H1 (cell line): ENCODE measurements around the gene ABHD6. TPM values are rescaled to one million over a fixed set of nuclear protein-coding genes. Genes with fewer than 3 reads are reported as not detected.

Experiments
- CTCF ChIA-PET: fragments of 300-600 bp; sonication (Branson Sonifier 250); formaldehyde crosslinking; loops from one replicate; lab custom pipeline; 2021; ENCODE audit not compliant: partially characterized antibody; lab: Charles Lee
- POLR2A ChIA-PET: fragments of 300-600 bp; sonication (Branson Sonifier 250); formaldehyde crosslinking; loops from one replicate; lab custom pipeline; 2021; ENCODE audit warnings: inconsistent platforms; ENCODE audit not compliant: partially characterized antibody; lab: Charles Lee
- DNase-seq, 2 experiments: peaks; one replicate each; pipeline versions ENCODE4 v3.0.0 to v3.0.0-alpha.2; 2010 to 2022; ENCODE audit warnings: low spot score in 2 of 2, low read depth in 1 of 2, mixed read lengths in 1 of 2
- FAIRE-seq: peaks from 2 replicates; lab custom pipeline; 2011; peaks lifted over from hg19 to GRCh38; lab: Jason Lieb, UNC
- H2AFZ ChIP-seq: 2 replicates; pipeline ENCODE4 v1.8.1; 2012; ENCODE audit warnings: low read length, inconsistent platforms
- H2AK5ac ChIP-seq: 2 replicates; pipeline ENCODE4 v1.6.1; 2013; ENCODE audit warnings: low read depth, low read length
- H2BK120ac ChIP-seq: replicated peaks from 2 replicates; pipeline ENCODE3; 2013; ENCODE audit warnings: low read depth, low read length, inconsistent platforms
- H2BK12ac ChIP-seq: 2 replicates; pipeline ENCODE4 v1.6.1; 2013; ENCODE audit warnings: low read depth, low read length
- H2BK15ac ChIP-seq: 2 replicates; pipeline ENCODE4 v1.6.1; 2013; ENCODE audit warnings: low read length
- H2BK20ac ChIP-seq: 2 replicates; pipeline ENCODE4 v1.6.1; 2013; ENCODE audit warnings: low read length
- H2BK5ac ChIP-seq: 2 replicates; pipeline ENCODE4 v1.6.1; 2013; ENCODE audit warnings: low read depth, low read length
- H3K14ac ChIP-seq: 2 replicates; pipeline ENCODE4 v1.6.1; 2013; ENCODE audit warnings: inconsistent platforms; ENCODE audit not compliant: insufficient read length
- H3K18ac ChIP-seq: 2 replicates; pipeline ENCODE4 v1.6.1; 2013; ENCODE audit warnings: low read length; ENCODE audit errors: extremely low read depth
- H3K23ac ChIP-seq: 2 replicates; pipeline ENCODE4 v1.6.1; 2013; ENCODE audit warnings: inconsistent platforms; ENCODE audit not compliant: insufficient read length
- H3K23me2 ChIP-seq: 2 replicates; pipeline ENCODE4 v1.6.1; 2013; ENCODE audit warnings: low read depth, low read length
- H3K27ac ChIP-seq: 2 replicates; pipeline ENCODE4 v1.6.1; 2011; ENCODE audit warnings: low read depth, low read length, inconsistent platforms
- H3K27me3 ChIP-seq, 4 experiments: replicated peaks in 1 of 4; 1 replicate in 1 of 4; 2 replicates in 3 of 4; pipeline versions ENCODE4 v1.6.1 to v1.8.1; 2011 to 2013; ENCODE audit warnings: low read length in 3 of 4, mild to moderate bottlenecking in 3 of 4, inconsistent platforms in 2 of 4, mixed read lengths in 2 of 4, moderate library complexity in 1 of 4; ENCODE audit not compliant: control insufficient read depth in 3 of 4, insufficient read depth in 3 of 4; ENCODE audit errors: extremely low read depth in 1 of 4
- H3K36me3 ChIP-seq, 4 experiments: 2 replicates each; pipeline versions ENCODE4 v1.6.1 to v1.8.1; 2011 to 2013; ENCODE audit warnings: mild to moderate bottlenecking in 4 of 4, low read length in 3 of 4, moderate library complexity in 2 of 4, control low read depth in 1 of 4, inconsistent platforms in 1 of 4; ENCODE audit not compliant: insufficient read depth in 4 of 4, control insufficient read depth in 2 of 4
- H3K4ac ChIP-seq: replicated peaks from 2 replicates; pipeline ENCODE3; 2013; ENCODE audit warnings: low read length, low read depth, mixed read lengths, inconsistent platforms; ENCODE audit not compliant: insufficient read length
- H3K4me1 ChIP-seq, 4 experiments: replicated peaks in 1 of 4; 1 replicate in 1 of 4; 2 replicates in 3 of 4; pipeline versions ENCODE4 v1.6.1 to v1.8.1; 2011 to 2013; ENCODE audit warnings: low read length in 3 of 4, inconsistent platforms in 2 of 4, mixed read lengths in 1 of 4; ENCODE audit not compliant: insufficient read depth in 4 of 4, control insufficient read depth in 3 of 4
- H3K4me2 ChIP-seq, 2 experiments: 2 replicates each; pipeline versions ENCODE4 v1.6.1 to v1.8.1; 2011 to 2013; ENCODE audit warnings: low read depth in 2 of 2, low read length in 2 of 2, control low read depth in 1 of 2, inconsistent platforms in 1 of 2, mild to moderate bottlenecking in 1 of 2; ENCODE audit not compliant: insufficient read depth in 1 of 2
- H3K4me3 ChIP-seq, 4 experiments: fragments of 200-600, 300-600 bp in 1 of 4; sonication (generic), shearing (Covaris generic), sonication (Bioruptor Twin) in 1 of 4; 2 replicates each; pipeline versions ENCODE4 v1.5.1 to v1.8.1; 2011 to 2016; ENCODE audit warnings: low read length in 4 of 4, low read depth in 3 of 4, control low read depth in 2 of 4, inconsistent platforms in 2 of 4, mild to moderate bottlenecking in 2 of 4, mixed read lengths in 1 of 4, moderate library complexity in 1 of 4; ENCODE audit not compliant: insufficient read depth in 2 of 4; ENCODE audit errors: extremely low read depth in 1 of 4
- H3K56ac ChIP-seq: replicated peaks from 2 replicates; pipeline ENCODE3; 2013; ENCODE audit warnings: low read depth, mild to moderate bottlenecking, mixed read lengths, low read length, inconsistent platforms; ENCODE audit not compliant: insufficient read length
- H3K79me1 ChIP-seq: 2 replicates; pipeline ENCODE4 v1.6.1; 2013; ENCODE audit warnings: low read depth, low read length, control low read depth
- H3K79me2 ChIP-seq, 2 experiments: 2 replicates each; pipeline versions ENCODE4 v1.6.1 to v1.8.1; 2012 to 2013; ENCODE audit warnings: low read length in 2 of 2, mild to moderate bottlenecking in 2 of 2, inconsistent platforms in 1 of 2; ENCODE audit not compliant: insufficient read depth in 2 of 2, control insufficient read depth in 1 of 2
- H3K9ac ChIP-seq, 4 experiments: replicated peaks in 1 of 4; 1 replicate in 1 of 4; 2 replicates in 3 of 4; pipeline versions ENCODE4 v1.6.1 to v1.8.1; 2011 to 2013; ENCODE audit warnings: low read depth in 3 of 4, low read length in 3 of 4, control low read depth in 2 of 4, mild to moderate bottlenecking in 2 of 4, moderate library complexity in 2 of 4, inconsistent platforms in 1 of 4; ENCODE audit errors: extremely low read depth in 1 of 4
- H3K9me3 ChIP-seq, 2 experiments: 2 replicates each; pipeline versions ENCODE4 v1.6.1 to v1.8.1; 2012 to 2013; ENCODE audit warnings: mild to moderate bottlenecking in 2 of 2, moderate library complexity in 2 of 2, control low read depth in 1 of 2, inconsistent platforms in 1 of 2, low read depth in 1 of 2, low read length in 1 of 2, mixed read lengths in 1 of 2; ENCODE audit not compliant: insufficient read depth in 2 of 2
- H4K20me1 ChIP-seq, 2 experiments: replicated peaks in 1 of 2; 2 replicates each; pipeline versions ENCODE3 to v1.8.1; 2011 to 2013; ENCODE audit warnings: inconsistent platforms in 2 of 2, low read length in 2 of 2, mild to moderate bottlenecking in 1 of 2; ENCODE audit not compliant: insufficient read depth in 2 of 2, control insufficient read depth in 1 of 2
- H4K5ac ChIP-seq: 2 replicates; pipeline ENCODE4 v1.6.1; 2013; ENCODE audit warnings: low read length, low read depth, mixed read lengths, inconsistent platforms; ENCODE audit not compliant: insufficient read length
- H4K8ac ChIP-seq: 2 replicates; pipeline ENCODE4 v1.8.0; 2013; ENCODE audit warnings: mild to moderate bottlenecking, moderate library complexity, low read length, inconsistent platforms; ENCODE audit not compliant: insufficient read depth; ENCODE audit errors: extremely low read depth
- H4K91ac ChIP-seq: replicated peaks from 2 replicates; pipeline ENCODE3; 2013; ENCODE audit warnings: low read length, mixed read lengths, inconsistent platforms; ENCODE audit not compliant: insufficient read length
- EP300 ChIP-seq, 2 experiments: IDR thresholded peaks; 1 replicate in 1 of 2; 2 replicates in 1 of 2; pipeline ENCODE4 v1.6.1; 2011 to 2012; ENCODE audit warnings: low read depth in 2 of 2, low read length in 2 of 2, mild to moderate bottlenecking in 2 of 2, borderline replicate concordance in 1 of 2, inconsistent platforms in 1 of 2, moderate library complexity in 1 of 2
- GABPA ChIP-seq: IDR thresholded peaks from 2 replicates; pipeline ENCODE4 v1.6.1; 2011; ENCODE audit warnings: mild to moderate bottlenecking, low read length, moderate library complexity, borderline replicate concordance; ENCODE audit not compliant: insufficient read depth
- HDAC2 ChIP-seq, 2 experiments: fragments of 300-600 bp in 1 of 2; sonication (generic) in 1 of 2; IDR thresholded peaks; 2 replicates each; pipeline ENCODE4 v1.6.1; 2011 to 2012; ENCODE audit warnings: low read depth in 2 of 2, low read length in 2 of 2, mild to moderate bottlenecking in 2 of 2, moderate library complexity in 2 of 2, borderline replicate concordance in 1 of 2, inconsistent platforms in 1 of 2
- HDAC6 ChIP-seq: IDR thresholded peaks from one replicate; pipeline ENCODE4 v1.7.1; 2012; ENCODE audit warnings: low read depth, mild to moderate bottlenecking, inconsistent platforms, low read length, moderate library complexity
- PHF8 ChIP-seq: fragments of 200-600 bp; sonication (generic); conservative IDR thresholded peaks from 2 replicates; pipeline ENCODE4 v1.7.1; 2012; ENCODE audit warnings: low read depth, mild to moderate bottlenecking, inconsistent platforms, low read length, moderate library complexity
- RNF2 ChIP-seq: fragments of 200-900, 300-1000 bp; sonication (generic); IDR thresholded peaks from 2 replicates; pipeline ENCODE4 v1.7.1; 2016; ENCODE audit warnings: borderline replicate concordance, low read depth, mild to moderate bottlenecking, antibody characterized with exemption, low read length; ENCODE audit not compliant: poor library complexity, severe bottlenecking; ENCODE audit errors: missing control alignments
- TBP ChIP-seq: IDR thresholded peaks from 2 replicates; pipeline ENCODE4 v1.6.1; 2011; ENCODE audit warnings: low read depth, low read length, improper control_type of control experiment
- WGBS, 2 experiments: shearing (Covaris generic) in 1 of 2; methylation state at CpG; one replicate each; pipeline versions ENCODE4 v1.1.6 to v1.1.7; 2013 to 2015; ENCODE audit warnings: low lambda C conversion rate in 2 of 2, mixed read lengths in 2 of 2, inconsistent platforms in 1 of 2, low coverage in 1 of 2, missing lambda C conversion rate in 1 of 2; ENCODE audit not compliant: insufficient replicate concordance in 2 of 2, insufficient coverage in 1 of 2, insufficient read length in 1 of 2; ENCODE audit errors: extremely low coverage in 1 of 2, missing lambda C conversion rate in 1 of 2; 5-methylcytosine and 5-hydroxymethylcytosine counted together
- polyA plus RNA-seq, 7 experiments: library from polyadenylated mRNA; depleted of rRNA in 3 of 7; stranded (reverse) in 5 of 7; unstranded in 2 of 7; fragments of >200 nt in 5 of 7; fragments of 200-250 nt in 2 of 7; gene quantifications; 1 replicate in 5 of 7; 2 replicates in 1 of 7; 4 replicates in 1 of 7; pipeline versions ENCODE4 v1.2.1 to v1.2.3, GENCODE V29; 2011 to 2013; ENCODE audit warnings: missing spikeins in 2 of 7, mixed read lengths in 2 of 7
- total RNA-seq: library from RNA; stranded (reverse); fragmentation: NEBNext Ultra II Directional; extraction: Animal tissue kit (Norgen Biotek cat#: 25700); gene quantifications from 2 replicates; pipeline ENCODE4 v1.2.1, GENCODE V29; 2021

The ABHD6 gene
- total and polyA plus RNA-seq, 2 of the 8 experiments (the other 6 are each of a cell fraction or from before 2014, with no cell fraction given): 5.9 to 6.6 TPM

DNA sequence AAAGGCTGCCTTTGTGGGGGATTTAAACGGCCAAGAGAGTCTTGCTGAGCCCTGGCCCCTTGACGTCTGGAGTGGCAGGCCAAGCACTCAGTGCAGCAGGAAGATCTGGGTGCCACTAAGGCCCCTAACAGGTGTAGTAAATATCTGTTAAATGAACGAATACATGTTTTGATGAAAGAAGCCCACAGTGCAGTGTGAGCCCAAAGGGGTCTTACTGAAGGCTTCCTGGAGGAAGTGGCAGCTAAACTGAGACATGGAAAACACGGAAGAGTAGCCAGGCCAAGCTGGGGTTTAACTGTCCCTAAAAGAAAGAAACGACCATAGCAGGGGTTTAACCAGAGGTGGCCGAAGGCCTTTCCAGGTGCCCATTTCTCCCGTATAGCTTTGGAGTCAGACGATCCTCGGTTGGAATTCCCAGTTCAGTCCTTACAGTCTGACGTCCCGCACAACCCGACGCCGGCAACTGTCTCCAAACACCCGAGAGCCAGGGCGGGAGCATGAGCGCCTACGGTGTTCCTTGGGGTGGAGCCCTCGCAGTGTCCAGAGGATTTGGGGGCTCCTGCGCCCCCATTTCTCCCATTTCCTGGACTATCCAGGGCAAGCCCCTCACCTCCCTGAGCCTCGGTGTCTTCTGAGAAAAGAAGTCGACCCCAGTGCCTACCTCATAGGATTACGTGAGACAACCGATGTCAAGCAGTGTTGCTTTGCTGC, 910 bp upstream of the ABHD6 start:
- peak in 1 of 2 experiments; percentile 80 for DNase-seq
- Histone ChIP-seq H2BK15ac (peak overlapping the region; percentile 47; the same call in 1 of the 2 replicates), H3K4me3 (peak overlapping the region; percentile 71 to 90 (median 82)), H3K9me3 (no peaks in the 10 kb centered on the region), H3K23me2 (peaks cover 10% of the 10 kb centered on the region; the same call in 1 of the 2 replicates), H2AFZ (peak overlapping the region; percentile 93), H3K56ac (no peak overlapping the region), H3K4ac (no peak overlapping the region), H4K8ac (no peak overlapping the region), H4K20me1 (peaks cover 0 to 2% of the 10 kb centered on the region in 2 experiments), H3K4me1 (peaks cover 0 to 6% (median 3%) of the 10 kb centered on the region in 4 experiments; a peak in 5 of 7 replicates), H3K23ac (no peak overlapping the region), H3K79me1 (no peaks in the 10 kb centered on the region), H4K91ac (no peak overlapping the region), H4K5ac (no peak overlapping the region), H3K27me3 (peaks cover 9 to 31% (median 30%) of the 10 kb centered on the region in 4 experiments), H3K14ac (no peak overlapping the region), H2BK120ac (no peak overlapping the region), H3K4me2 (peak overlapping the region; percentile 93 to 99), H3K36me3 (no peaks in the 10 kb centered on the region), H3K27ac (no peak overlapping the region), H2AK5ac (no peak overlapping the region), H2BK5ac (no peak overlapping the region), H3K79me2 (no peaks in the 10 kb centered on the region), H2BK20ac (no peak overlapping the region), H3K18ac (peak overlapping the region; percentile 17; the same call in 1 of the 2 replicates), H2BK12ac (no peak overlapping the region; the same call in 1 of the 2 replicates), H3K9ac (peak overlapping the region in 3 of 4 experiments; percentile 25 to 38 (median 32); a peak in 2 of 7 replicates)
- no peak for FAIRE-seq
- 13% methylated on average over 24 of the region's 24 CpGs; no CpG with 5 or more reads in 1 of the 2 experiments for WGBS, 2 experiments
- CTCF ChIA-PET: interaction anchor here (0.9 to 1.1 kb wide), 3 partner anchors 18 to 69 kb away, joined by 3 to 5 read pairs (median 3); partner anchors contain the start of gene RPP14
- POLR2A ChIA-PET: interaction anchor here (0.9 kb wide), 1 partner anchor 17 kb away, joined by 4 read pairs; no protein-coding TSS in a partner anchor
- TF ChIP-seq HDAC2 (IDR thresholded peaks at IDR 0.05; ENCODE audit: borderline replicate concordance in 1 of 2, low read depth in 2 of 2, low read length in 2 of 2): no peak
- no peak for TF ChIP-seq HDAC6
- TF ChIP-seq TBP: no peak
- TF ChIP-seq PHF8: no peak; the same call in 1 of the 2 replicates
- no peak for TF ChIP-seq EP300 (IDR thresholded peaks at IDR 0.05; ENCODE audit: borderline replicate concordance in 1 of 2, low read depth in 2 of 2, low read length in 2 of 2)
- no peak for TF ChIP-seq GABPA
- TF ChIP-seq RNF2: no peak
